Colonic mucosa (tissue), 4 donors: ENCODE results near the gene CCR4. TPM values are rescaled to one million over a fixed set of nuclear protein-coding genes. Genes with fewer than 3 reads are reported as not detected.

Source experiments
- DNase-seq: peaks from one replicate; pipeline ENCODE4 v3.0.0-alpha.2; 2020
- H3K27ac ChIP-seq: fragments of 200-600 bp; one replicate; pipeline ENCODE4 v1.8.0; 2021
- H3K27me3 ChIP-seq: fragments of 200-600 bp; one replicate; pipeline ENCODE4 v1.8.0; 2021
- H3K36me3 ChIP-seq: fragments of 200-600 bp; one replicate; pipeline ENCODE4 v1.8.0; 2021
- H3K4me1 ChIP-seq: fragments of 200-600 bp; one replicate; pipeline ENCODE4 v1.8.0; 2021; ENCODE audit warnings: mild to moderate bottlenecking
- H3K4me3 ChIP-seq: fragments of 200-600 bp; one replicate; pipeline ENCODE4 v1.8.0; 2021
- H3K9ac ChIP-seq, 2 donors: one replicate each; pipeline ENCODE4 v1.7.0; 2013; ENCODE audit warnings: control low read depth in 2 of 2, low read depth in 2 of 2, low read length in 2 of 2
- H3K9me3 ChIP-seq: fragments of 200-600 bp; one replicate; pipeline ENCODE4 v1.8.0; 2021
- intact Hi-C: fragments of 100-400 bp; cut with DNase I; formaldehyde crosslinking; loops from one replicate; pipeline ENCODE4 v1.14.1; 2022
- total RNA-seq, 2 donors: library from RNA; stranded (reverse); fragmentation: NEBNext Ultra II Directional in 1 of 2; extraction: Animal tissue kit (Norgen Biotek cat#: 25700) in 1 of 2; gene quantifications; one replicate each; pipeline ENCODE4 v1.2.1, GENCODE V29; 2021
- TF ChIP-seq, protein P1 (sequence below): fragments of 200-600 bp; IDR thresholded peaks from one replicate; pipeline ENCODE4 v1.8.0; 2022; ENCODE audit warnings: antibody characterized with exemption, mild to moderate bottlenecking
- donor health status: healthy.
- donor health status: DM: no; HTN: no; CAD: no.
- donor health status: DM: no; HTN: no; CAD: no.

Gene CCR4
- total RNA-seq, 2 donors from 2014 or later, result 0.49 to 0.69 TPM

DNA sequence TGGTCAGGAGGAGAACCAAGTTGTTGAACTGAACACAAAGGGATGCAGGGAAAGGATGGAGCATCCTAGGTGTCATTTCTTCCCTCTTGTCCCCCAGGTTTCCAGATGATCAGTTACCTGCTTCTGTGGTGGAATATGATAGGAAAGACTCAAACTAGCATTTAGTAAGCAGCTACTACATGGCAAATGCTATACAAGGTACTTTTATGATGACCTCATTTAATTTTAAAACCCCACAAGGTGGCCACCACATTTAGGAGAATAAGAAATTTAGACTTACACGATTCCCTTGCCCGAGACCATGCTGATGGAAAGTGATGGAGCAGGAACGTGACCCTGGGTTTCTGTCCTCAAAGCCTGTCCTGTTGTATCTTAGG lies 40.9 kb downstream of the CCR4 start:
- no peak overlapping the region for H3K27ac ChIP-seq
- no peak for DNase-seq
- no peak overlapping the region for H3K4me3 ChIP-seq
- H3K9me3 ChIP-seq, result no peaks in the 10 kb centered on the region
- no peaks in the 10 kb centered on the region for H3K4me1 ChIP-seq
- H3K9ac ChIP-seq, result no peak overlapping the region
- intact Hi-C loops, result no loop called here
- TF ChIP-seq, protein P1, sequence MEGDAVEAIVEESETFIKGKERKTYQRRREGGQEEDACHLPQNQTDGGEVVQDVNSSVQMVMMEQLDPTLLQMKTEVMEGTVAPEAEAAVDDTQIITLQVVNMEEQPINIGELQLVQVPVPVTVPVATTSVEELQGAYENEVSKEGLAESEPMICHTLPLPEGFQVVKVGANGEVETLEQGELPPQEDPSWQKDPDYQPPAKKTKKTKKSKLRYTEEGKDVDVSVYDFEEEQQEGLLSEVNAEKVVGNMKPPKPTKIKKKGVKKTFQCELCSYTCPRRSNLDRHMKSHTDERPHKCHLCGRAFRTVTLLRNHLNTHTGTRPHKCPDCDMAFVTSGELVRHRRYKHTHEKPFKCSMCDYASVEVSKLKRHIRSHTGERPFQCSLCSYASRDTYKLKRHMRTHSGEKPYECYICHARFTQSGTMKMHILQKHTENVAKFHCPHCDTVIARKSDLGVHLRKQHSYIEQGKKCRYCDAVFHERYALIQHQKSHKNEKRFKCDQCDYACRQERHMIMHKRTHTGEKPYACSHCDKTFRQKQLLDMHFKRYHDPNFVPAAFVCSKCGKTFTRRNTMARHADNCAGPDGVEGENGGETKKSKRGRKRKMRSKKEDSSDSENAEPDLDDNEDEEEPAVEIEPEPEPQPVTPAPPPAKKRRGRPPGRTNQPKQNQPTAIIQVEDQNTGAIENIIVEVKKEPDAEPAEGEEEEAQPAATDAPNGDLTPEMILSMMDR, result no peak
- H3K27me3 ChIP-seq, result no peaks in the 10 kb centered on the region
- no peaks in the 10 kb centered on the region for H3K36me3 ChIP-seq

- TF ChIP-seq, protein P1, result no peak
- no peaks in the 10 kb centered on the region for H3K9me3 ChIP-seq
- DNase-seq, result no peak
- H3K9ac ChIP-seq, result no peak overlapping the region
- no peaks in the 10 kb centered on the region for H3K4me1 ChIP-seq
- H3K27ac ChIP-seq, result no peak overlapping the region
- no peak overlapping the region for H3K4me3 ChIP-seq
- intact Hi-C loops, result no loop called here
- H3K27me3 ChIP-seq, result no peaks in the 10 kb centered on the region
- H3K36me3 ChIP-seq, result no peaks in the 10 kb centered on the region
Observed at GRCh38 chr3:32994045-32994444, 42.6 kb downstream of the CCR4 start.

DNA sequence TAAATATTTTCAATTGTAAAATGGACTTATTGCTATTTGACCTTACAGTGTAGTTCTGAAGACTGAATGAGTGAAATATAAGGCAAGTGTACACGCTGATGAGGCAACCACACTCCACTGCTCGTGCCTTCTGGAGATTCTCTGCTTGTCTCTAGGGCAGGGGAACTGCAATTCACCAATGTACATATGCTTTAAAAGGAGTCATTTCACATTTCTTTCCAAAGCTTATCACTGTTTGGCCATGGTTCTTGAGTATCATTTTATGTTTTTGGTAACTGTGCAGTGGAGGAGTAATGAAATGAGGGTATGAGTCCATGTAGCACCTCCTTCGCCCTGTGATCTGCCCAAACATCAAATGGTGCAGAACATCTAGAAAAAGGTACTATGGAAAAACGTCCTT lies 43.7 kb downstream of the CCR4 start:
- H3K27ac ChIP-seq, result no peak overlapping the region
- intact Hi-C loops, result no loop called here
- DNase-seq, result no peak
- H3K36me3 ChIP-seq, result no peaks in the 10 kb centered on the region
- no peaks in the 10 kb centered on the region for H3K4me1 ChIP-seq
- no peak overlapping the region for H3K4me3 ChIP-seq
- no peaks in the 10 kb centered on the region for H3K9me3 ChIP-seq
- TF ChIP-seq, protein P1, result no peak
- H3K9ac ChIP-seq, result no peak overlapping the region
- no peaks in the 10 kb centered on the region for H3K27me3 ChIP-seq

DNA sequence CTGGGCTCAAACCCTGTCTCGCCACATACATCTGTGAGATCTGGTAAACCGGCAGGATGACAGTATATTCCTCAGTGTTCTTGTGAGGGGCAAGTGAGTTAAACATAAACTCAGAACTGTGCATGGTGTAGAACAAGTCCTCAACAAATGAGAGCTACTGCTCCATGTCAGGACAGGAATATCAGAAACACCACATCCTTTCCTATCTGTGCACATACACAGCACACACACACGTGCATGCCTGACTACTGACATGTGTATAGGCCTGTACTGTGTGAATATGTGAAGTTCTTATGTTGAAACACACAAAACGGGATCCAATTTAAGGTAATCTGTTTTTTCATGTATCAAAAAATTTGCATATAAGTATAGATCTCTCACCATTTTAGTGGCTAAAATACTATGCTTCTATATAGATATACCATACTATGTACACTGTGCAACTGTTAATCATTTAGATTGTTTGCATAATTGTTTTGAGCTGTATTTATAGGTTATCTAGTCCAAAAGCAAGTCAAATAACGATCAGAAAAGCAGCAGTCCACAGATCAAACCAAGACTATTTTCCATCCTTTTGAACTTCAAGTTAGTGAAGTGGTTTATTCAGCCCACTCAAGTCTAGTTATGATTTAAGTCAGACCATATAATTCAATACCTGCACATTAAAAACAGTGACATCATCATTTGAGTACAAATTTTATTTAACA lies 44.8 kb downstream of the CCR4 start:
- H3K27ac ChIP-seq, result no peak overlapping the region
- no peaks in the 10 kb centered on the region for H3K9me3 ChIP-seq
- no peaks in the 10 kb centered on the region for H3K36me3 ChIP-seq
- no peak for DNase-seq
- no peaks in the 10 kb centered on the region for H3K4me1 ChIP-seq
- TF ChIP-seq, protein P1, result no peak
- intact Hi-C loops, result no loop called here
- H3K27me3 ChIP-seq, result no peaks in the 10 kb centered on the region
- no peak overlapping the region for H3K4me3 ChIP-seq
- no peak overlapping the region for H3K9ac ChIP-seq

- intact Hi-C loops, result no loop called here
- H3K36me3 ChIP-seq, result no peaks in the 10 kb centered on the region
- H3K27me3 ChIP-seq, result no peaks in the 10 kb centered on the region
- no peaks in the 10 kb centered on the region for H3K4me1 ChIP-seq
- H3K27ac ChIP-seq, result no peak overlapping the region
- no peak overlapping the region for H3K4me3 ChIP-seq
- no peaks in the 10 kb centered on the region for H3K9me3 ChIP-seq
- TF ChIP-seq, protein P1, result no peak
- DNase-seq, result no peak
- no peak overlapping the region for H3K9ac ChIP-seq
Observed at GRCh38 chr3:32996755-32997091, 45.3 kb downstream of the CCR4 start.
